Measurements from ENCODE around the gene CCNB2. TPM values are rescaled to one million over a fixed set of nuclear protein-coding genes. Genes with fewer than 3 reads are reported as not detected.
"Not testable (repeated sequence)": the region's sequence is repeated elsewhere in the genome, so short reads cannot be mapped to it uniquely, and the experiment has no call there.

CCNB2 gene
- total and polyA plus RNA-seq, 5 donors, result 0.07 to 2.1 (median 0.40) TPM

DNA sequence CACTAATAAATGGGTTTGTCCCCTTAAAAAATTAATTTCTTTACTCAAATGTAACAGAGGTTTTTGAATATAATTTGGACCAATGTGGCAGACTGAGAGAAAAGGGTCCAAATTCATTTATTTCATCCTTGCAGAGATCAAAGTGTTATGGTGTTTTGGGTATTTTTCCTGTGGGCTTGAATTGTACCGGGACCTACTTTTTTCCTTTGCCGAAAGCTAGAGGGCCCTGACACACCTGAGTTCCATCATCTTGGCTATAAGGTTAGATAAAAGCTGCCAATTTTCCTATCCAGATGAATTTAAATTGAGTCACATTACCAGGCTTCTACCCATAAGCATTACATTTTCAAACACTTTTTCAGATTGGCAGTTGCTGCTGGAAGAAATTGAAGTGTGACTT is 908 bp downstream of the CCNB2 start:
- Histone ChIP-seq H3K9me3 (ENCODE audit: control insufficient read depth, low read length) (no peaks in the 10 kb centered on the region), H3K27ac (ENCODE audit: low read length) (no peak overlapping the region), H3K27me3 (ENCODE audit: control insufficient read depth, insufficient read depth) (no peaks in the 10 kb centered on the region), H3K4me3 (ENCODE audit: low read length) (no peak overlapping the region), H3K4me1 (ENCODE audit: control insufficient read depth, insufficient read depth, low read length) (no peaks in the 10 kb centered on the region)
- DNase-seq, result no peak
- 64% methylated on average over 2 of the region's 2 CpGs for WGBS
- no peak for ATAC-seq
- intact Hi-C loops (cut with DNase I), result no loop called here

DNA sequence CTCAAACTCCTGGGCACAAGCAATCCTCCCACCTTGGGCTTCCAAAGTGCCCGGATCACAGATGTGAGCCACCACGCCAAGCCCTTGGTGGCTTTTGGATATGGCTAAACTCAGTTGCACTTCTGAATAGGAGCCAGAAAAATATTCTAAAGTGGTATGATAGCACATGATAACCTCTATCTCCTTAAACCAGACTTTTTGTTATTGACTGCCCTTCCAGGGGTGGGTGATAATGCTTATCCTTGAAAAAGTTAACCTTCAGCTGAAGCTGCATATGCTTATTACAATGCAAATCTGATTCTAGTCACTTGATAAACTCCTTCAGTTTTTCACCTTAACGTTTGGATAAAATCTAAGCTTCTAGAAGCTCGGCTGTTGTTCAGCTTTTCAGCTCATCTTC is 6.3 kb downstream of the CCNB2 start:
- no peak for ATAC-seq
- Histone ChIP-seq H3K9me3 (ENCODE audit: control insufficient read depth, low read length) (no peaks in the 10 kb centered on the region), H3K27ac (ENCODE audit: low read length) (no peak overlapping the region), H3K4me3 (ENCODE audit: low read length) (no peak overlapping the region), H3K27me3 (ENCODE audit: control insufficient read depth, insufficient read depth) (no peaks in the 10 kb centered on the region), H3K4me1 (ENCODE audit: control insufficient read depth, insufficient read depth, low read length) (no peaks in the 10 kb centered on the region)
- DNase-seq, result no peak
- 88% methylated on average over 4 of the region's 4 CpGs for WGBS
- intact Hi-C loops (cut with DNase I), result no loop called here

DNA sequence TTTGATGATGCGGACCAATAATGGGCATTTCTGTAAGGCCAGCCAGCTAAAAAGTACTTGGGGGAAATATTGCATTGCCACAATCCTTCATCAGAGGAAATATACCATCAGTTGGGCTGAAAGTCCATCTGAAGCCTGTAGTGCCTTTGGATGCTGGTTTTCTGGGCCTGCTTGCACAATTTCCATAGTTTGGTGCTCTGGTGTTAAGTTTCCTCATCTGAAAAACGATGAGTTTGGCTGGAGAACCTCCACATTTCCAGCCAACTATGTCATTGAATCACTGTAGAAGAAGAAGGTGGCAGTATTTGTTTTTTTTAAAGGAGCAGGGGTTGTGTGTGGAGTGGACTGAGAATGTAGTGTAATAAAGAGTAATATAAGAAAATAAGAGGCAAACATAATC is 10.1 kb downstream of the CCNB2 start:
- no peak for DNase-seq
- no peak overlapping the region for H3K4me3 ChIP-seq (ENCODE audit: low read length)
- no peaks in the 10 kb centered on the region for H3K27me3 ChIP-seq (ENCODE audit: control insufficient read depth, insufficient read depth)
- no peak for ATAC-seq
- no peaks in the 10 kb centered on the region for H3K9me3 ChIP-seq (ENCODE audit: control insufficient read depth, low read length)
- no peak overlapping the region for H3K27ac ChIP-seq (ENCODE audit: low read length)
- WGBS, result 83% methylated on average over 2 of the region's 2 CpGs
- H3K4me1 ChIP-seq (ENCODE audit: control insufficient read depth, insufficient read depth, low read length), result no peaks in the 10 kb centered on the region
- intact Hi-C loops (cut with DNase I), result no loop called here

GRCh38 chr15:59116141-59116540 is 11.2 kb downstream of the CCNB2 start:
- no peaks in the 10 kb centered on the region for H3K27me3 ChIP-seq (ENCODE audit: control insufficient read depth, insufficient read depth)
- DNase-seq (no peak), ATAC-seq (no peak)
- H3K9me3 ChIP-seq (ENCODE audit: control insufficient read depth, low read length), result no peaks in the 10 kb centered on the region
- WGBS, result 94% methylated on average over 1 of the region's 1 CpG
- H3K4me1 ChIP-seq (ENCODE audit: control insufficient read depth, insufficient read depth, low read length), result no peaks in the 10 kb centered on the region
- no peak overlapping the region for H3K4me3 ChIP-seq (ENCODE audit: low read length)
- H3K27ac ChIP-seq (ENCODE audit: low read length), result no peak overlapping the region
- intact Hi-C loops (cut with DNase I), result no loop called here

DNA sequence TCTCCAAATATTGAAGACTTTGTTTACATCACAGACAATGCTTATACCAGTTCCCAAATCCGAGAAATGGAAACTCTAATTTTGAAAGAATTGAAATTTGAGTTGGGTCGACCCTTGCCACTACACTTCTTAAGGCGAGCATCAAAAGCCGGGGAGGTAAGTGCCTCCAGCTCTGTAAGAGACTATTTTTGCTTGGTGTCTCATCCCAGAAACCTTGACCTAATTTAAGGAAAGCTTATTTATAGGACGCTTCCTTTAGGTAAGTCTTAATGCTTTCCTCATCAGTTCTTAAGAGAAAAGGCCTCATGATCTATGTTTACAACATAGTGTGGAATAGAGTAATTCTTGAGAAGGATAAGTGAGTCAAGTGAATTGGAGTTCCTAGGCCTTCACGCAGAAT is 11.8 kb downstream of the CCNB2 start:
- no peak for ATAC-seq
- WGBS, result 98% methylated on average over 6 of the region's 6 CpGs

GRCh38 chr15:59119625-59120024 is 14.7 kb downstream of the CCNB2 start:
- no peaks in the 10 kb centered on the region for H3K9me3 ChIP-seq (ENCODE audit: control insufficient read depth, low read length)
- no peak overlapping the region for H3K27ac ChIP-seq (ENCODE audit: low read length)
- H3K4me1 ChIP-seq (ENCODE audit: control insufficient read depth, insufficient read depth, low read length), result no peaks in the 10 kb centered on the region
- intact Hi-C loops (cut with DNase I), result no loop called here
- ATAC-seq (no peak), DNase-seq (no peak)
- H3K27me3 ChIP-seq (ENCODE audit: control insufficient read depth, insufficient read depth), result no peaks in the 10 kb centered on the region
- 90% methylated on average over 5 of the region's 5 CpGs for WGBS
- H3K4me3 ChIP-seq (ENCODE audit: low read length), result no peak overlapping the region

More for the DNA sequence above, 11.8 kb downstream of the CCNB2 start:
- intact Hi-C loops (cut with DNase I), result no loop called here
- Histone ChIP-seq H3K27me3 (ENCODE audit: control insufficient read depth, insufficient read depth) (no peaks in the 10 kb centered on the region), H3K27ac (ENCODE audit: low read length) (no peak overlapping the region), H3K4me1 (ENCODE audit: control insufficient read depth, insufficient read depth, low read length) (no peaks in the 10 kb centered on the region), H3K4me3 (ENCODE audit: low read length) (no peak overlapping the region), H3K9me3 (ENCODE audit: control insufficient read depth, low read length) (no peaks in the 10 kb centered on the region)
- no peak for DNase-seq

DNA sequence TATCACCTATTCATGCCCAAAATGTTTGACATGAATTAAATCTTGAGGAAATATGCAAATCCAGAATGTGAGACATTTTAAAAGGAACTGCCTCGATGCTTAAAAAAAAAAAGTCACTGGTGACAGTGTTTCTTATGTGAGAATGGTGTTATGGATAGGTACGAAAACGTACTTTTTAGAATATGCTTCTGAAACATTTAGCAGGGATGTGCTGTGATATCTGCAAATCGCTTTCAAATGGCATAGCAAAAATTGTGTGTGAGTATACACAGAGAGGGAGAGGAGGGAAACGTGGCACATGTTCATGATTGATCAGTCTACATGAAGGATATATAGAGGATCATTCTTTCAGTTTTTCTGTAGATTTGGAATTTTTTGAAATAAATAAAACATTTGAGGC is 16.0 kb downstream of the CCNB2 start:
- intact Hi-C loops (cut with DNase I), result no loop called here
- Histone ChIP-seq H3K4me3 (ENCODE audit: low read length) (no peak overlapping the region), H3K27me3 (ENCODE audit: control insufficient read depth, insufficient read depth) (no peaks in the 10 kb centered on the region), H3K4me1 (ENCODE audit: control insufficient read depth, insufficient read depth, low read length) (no peaks in the 10 kb centered on the region), H3K9me3 (ENCODE audit: control insufficient read depth, low read length) (no peaks in the 10 kb centered on the region), H3K27ac (ENCODE audit: low read length) (no peak overlapping the region)
- DNase-seq, result no peak
- no peak for ATAC-seq
- 92% methylated on average over 5 of the region's 5 CpGs for WGBS

GRCh38 chr15:59124261-59124660 is 19.3 kb downstream of the CCNB2 start:
- intact Hi-C loops (cut with DNase I), result no loop called here
- WGBS, result 97% methylated on average over 2 of the region's 2 CpGs
- ATAC-seq (no peak), DNase-seq (no peak)
- Histone ChIP-seq H3K27ac (ENCODE audit: low read length) (no peak overlapping the region), H3K4me3 (ENCODE audit: low read length) (no peak overlapping the region), H3K9me3 (ENCODE audit: control insufficient read depth, low read length) (no peaks in the 10 kb centered on the region), H3K27me3 (ENCODE audit: control insufficient read depth, insufficient read depth) (no peaks in the 10 kb centered on the region), H3K4me1 (ENCODE audit: control insufficient read depth, insufficient read depth, low read length) (no peaks in the 10 kb centered on the region)

GRCh38 chr15:59125683-59126082 is 20.7 kb downstream of the CCNB2 start:
- H3K9me3 ChIP-seq (ENCODE audit: control insufficient read depth, low read length); ATAC-seq; H3K4me1 ChIP-seq (ENCODE audit: control insufficient read depth, insufficient read depth, low read length); intact Hi-C loops (cut with DNase I); H3K4me3 ChIP-seq (ENCODE audit: low read length); H3K27me3 ChIP-seq (ENCODE audit: control insufficient read depth, insufficient read depth); H3K27ac ChIP-seq (ENCODE audit: low read length); DNase-seq: not testable (repeated sequence)
- WGBS, result 99% methylated on average over 4 of the region's 4 CpGs

GRCh38 chr15:59127255-59127654 is 22.3 kb downstream of the CCNB2 start:
- ATAC-seq; H3K4me3 ChIP-seq (ENCODE audit: low read length); DNase-seq; H3K4me1 ChIP-seq (ENCODE audit: control insufficient read depth, insufficient read depth, low read length); H3K27ac ChIP-seq (ENCODE audit: low read length); intact Hi-C loops (cut with DNase I); H3K27me3 ChIP-seq (ENCODE audit: control insufficient read depth, insufficient read depth); H3K9me3 ChIP-seq (ENCODE audit: control insufficient read depth, low read length): not testable (repeated sequence)
- 87% methylated on average over 1 of the region's 1 CpG for WGBS

DNA sequence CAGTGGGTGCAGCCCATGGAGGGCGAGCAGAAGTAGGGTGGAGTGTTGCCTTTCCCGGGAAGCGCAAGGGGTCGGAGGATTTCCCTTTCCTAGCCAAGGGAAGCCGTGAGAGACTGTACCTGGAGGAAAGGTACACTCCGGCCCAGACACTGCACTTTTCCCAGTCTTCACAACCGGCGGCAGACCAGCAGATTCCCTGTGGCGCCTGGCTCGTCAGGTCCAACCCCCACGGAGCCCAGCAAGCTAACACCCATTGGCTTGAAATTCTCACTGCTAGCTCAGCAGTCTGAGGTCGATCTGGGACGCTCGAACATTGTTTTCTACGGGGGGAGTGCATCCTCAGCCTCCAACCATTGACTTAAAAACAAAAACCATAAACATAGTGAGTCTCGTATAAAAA is 26.5 kb downstream of the CCNB2 start:
- Histone ChIP-seq H3K4me3 (ENCODE audit: low read length) (no peak overlapping the region), H3K4me1 (ENCODE audit: control insufficient read depth, insufficient read depth, low read length) (no peaks in the 10 kb centered on the region), H3K9me3 (ENCODE audit: control insufficient read depth, low read length) (no peaks in the 10 kb centered on the region), H3K27me3 (ENCODE audit: control insufficient read depth, insufficient read depth) (no peaks in the 10 kb centered on the region), H3K27ac (ENCODE audit: low read length) (no peak overlapping the region)
- DNase-seq (no peak), ATAC-seq (no peak)
- intact Hi-C loops (cut with DNase I), result no loop called here
- WGBS, result 96% methylated on average over 16 of the region's 16 CpGs

- WGBS, result 94% methylated on average over 3 of the region's 3 CpGs
Observed at GRCh38 chr15:59131969-59132562, 27.1 kb downstream of the CCNB2 start.

More at GRCh38 chr15:59131969-59132562, 27.1 kb downstream of the CCNB2 start:
- no peak overlapping the region for H3K27ac ChIP-seq (ENCODE audit: low read length)
- intact Hi-C loops (cut with DNase I), result no loop called here
- no peak overlapping the region for H3K4me3 ChIP-seq (ENCODE audit: low read length)
- H3K27me3 ChIP-seq (ENCODE audit: control insufficient read depth, insufficient read depth), result no peaks in the 10 kb centered on the region
- DNase-seq (no peak), ATAC-seq (no peak)
- no peaks in the 10 kb centered on the region for H3K9me3 ChIP-seq (ENCODE audit: control insufficient read depth, low read length)
- H3K4me1 ChIP-seq (ENCODE audit: control insufficient read depth, insufficient read depth, low read length), result no peaks in the 10 kb centered on the region
